K562 (cell line): ENCODE results near the gene U2AF1L4. TPM values are rescaled to one million over a fixed set of nuclear protein-coding genes. Genes with fewer than 3 reads are reported as not detected.

Experiments used
- MAX ChIP-seq: sonication (generic); formaldehyde crosslinking; IDR thresholded peaks from 2 replicates; pipeline ENCODE4 v1.9.0; 2022; ENCODE audit warnings: mild to moderate bottlenecking, missing genetic modification reagents
- NUFIP1 ChIP-seq: fragments of 450-650 bp; IDR thresholded peaks from 2 replicates; pipeline ENCODE4 v1.6.1; 2018; ENCODE audit not compliant: partially characterized antibody
- ZBTB26 ChIP-seq: fragments of 450-650 bp; formaldehyde crosslinking; IDR thresholded peaks from 2 replicates; pipeline ENCODE4 v1.4.0; 2022; ENCODE audit warnings: missing genetic modification characterization
- ZFP1 ChIP-seq: fragments of 450-650 bp; formaldehyde crosslinking; IDR thresholded peaks from 2 replicates; pipeline ENCODE4 v1.4.0; 2020; ENCODE audit warnings: mild to moderate bottlenecking, mixed read lengths
- ZNF175 ChIP-seq: fragments of 200-800 bp; sonication (Bioruptor generic); IDR thresholded peaks from 2 replicates; pipeline ENCODE4 v1.6.1; 2016; ENCODE audit warnings: low read depth, mild to moderate bottlenecking, missing genetic modification characterization, missing compliant biosample characterization
- ZNF518B ChIP-seq: fragments of 250-450 bp; sonication (Bioruptor Pico); IDR thresholded peaks from 2 replicates; pipeline ENCODE4 v1.5.0; 2021; ENCODE audit warnings: mild to moderate bottlenecking, moderate library complexity
- ZNF717 ChIP-seq: fragments of 250-450 bp; sonication (Bioruptor Pico); IDR thresholded peaks from 2 replicates; pipeline ENCODE4 v1.5.0; 2021
- ZNF76 ChIP-seq: fragments of 250-450 bp; sonication (Bioruptor Pico); IDR thresholded peaks from 2 replicates; pipeline ENCODE4 v1.4.0; 2020; ENCODE audit warnings: mild to moderate bottlenecking, moderate library complexity, borderline replicate concordance
- polyA plus RNA-seq, 8 experiments: library from polyadenylated mRNA; depleted of rRNA in 4 of 8; stranded (reverse) in 5 of 8; unstranded in 3 of 8; fragments of >200 nt; fragmentation: Nextera tagmentation in 2 of 8; fragmentation: Illumina TruSeq in 1 of 8; extraction: Ambion mirVana in 2 of 8; extraction: Trizol in 1 of 8; gene quantifications; 2 replicates each; pipeline versions ENCODE4 v1.2.1 to v1.2.3, GENCODE V29; 2011 to 2014; ENCODE audit warnings: inconsistent platforms in 1 of 8, missing spikeins in 1 of 8
- total RNA-seq, 7 experiments: library from RNA; depleted of rRNA in 6 of 7; stranded (reverse); fragments of >200 nt in 6 of 7; fragmentation: Illumina TruSeq in 2 of 7; extraction: Trizol in 2 of 7; gene quantifications; 2 replicates each; pipeline versions ENCODE4 v1.2.1 to v1.2.3, GENCODE V29; 2011 to 2021; ENCODE audit warnings: low replicate concordance in 1 of 7
- TF ChIP-seq, protein P1 (sequence below): fragments of 250-450 bp; sonication (Bioruptor Pico); IDR thresholded peaks from 2 replicates; pipeline ENCODE4 v1.8.0; 2022; ENCODE audit warnings: inconsistent platforms
- TF ChIP-seq, protein P2 (sequence below): sonication (generic); formaldehyde crosslinking; IDR thresholded peaks from 2 replicates; pipeline ENCODE4 v1.5.0; 2020; ENCODE audit warnings: missing genetic modification reagents

U2AF1L4 gene
- total and polyA plus RNA-seq, 9 of the 15 experiments (the other 6 are each of a cell fraction or from before 2014, with no cell fraction given) = 8.4 to 19.5 (median 12.6) TPM

- TF ChIP-seq, protein P1, sequence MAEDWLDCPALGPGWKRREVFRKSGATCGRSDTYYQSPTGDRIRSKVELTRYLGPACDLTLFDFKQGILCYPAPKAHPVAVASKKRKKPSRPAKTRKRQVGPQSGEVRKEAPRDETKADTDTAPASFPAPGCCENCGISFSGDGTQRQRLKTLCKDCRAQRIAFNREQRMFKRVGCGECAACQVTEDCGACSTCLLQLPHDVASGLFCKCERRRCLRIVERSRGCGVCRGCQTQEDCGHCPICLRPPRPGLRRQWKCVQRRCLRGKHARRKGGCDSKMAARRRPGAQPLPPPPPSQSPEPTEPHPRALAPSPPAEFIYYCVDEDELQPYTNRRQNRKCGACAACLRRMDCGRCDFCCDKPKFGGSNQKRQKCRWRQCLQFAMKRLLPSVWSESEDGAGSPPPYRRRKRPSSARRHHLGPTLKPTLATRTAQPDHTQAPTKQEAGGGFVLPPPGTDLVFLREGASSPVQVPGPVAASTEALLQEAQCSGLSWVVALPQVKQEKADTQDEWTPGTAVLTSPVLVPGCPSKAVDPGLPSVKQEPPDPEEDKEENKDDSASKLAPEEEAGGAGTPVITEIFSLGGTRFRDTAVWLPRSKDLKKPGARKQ (CRISPR knock-in tag) = peak; percentile 89
- TF ChIP-seq ZNF76 (no peak), ZNF518B (no peak), ZNF717 (CRISPR knock-in tag) (peak; percentile 9; the same call in 1 of the 2 replicates), ZNF175 (CRISPR knock-in tag) (0 out of 2 replicates have a peak, but pooled peaks have one; percentile 4), NUFIP1 (no peak), ZBTB26 (CRISPR knock-in tag) (no peak), ZFP1 (CRISPR knock-in tag) (no peak), MAX (CRISPR knock-in tag) (peak; percentile 78)
- TF ChIP-seq, protein P2, sequence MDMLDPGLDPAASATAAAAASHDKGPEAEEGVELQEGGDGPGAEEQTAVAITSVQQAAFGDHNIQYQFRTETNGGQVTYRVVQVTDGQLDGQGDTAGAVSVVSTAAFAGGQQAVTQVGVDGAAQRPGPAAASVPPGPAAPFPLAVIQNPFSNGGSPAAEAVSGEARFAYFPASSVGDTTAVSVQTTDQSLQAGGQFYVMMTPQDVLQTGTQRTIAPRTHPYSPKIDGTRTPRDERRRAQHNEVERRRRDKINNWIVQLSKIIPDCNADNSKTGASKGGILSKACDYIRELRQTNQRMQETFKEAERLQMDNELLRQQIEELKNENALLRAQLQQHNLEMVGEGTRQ (CRISPR knock-in tag) = no peak
Observed at GRCh38 chr19:35715981-35716800, 29.0 kb downstream of the U2AF1L4 start (continued).
